Dermis microvascular lymphatic vessel endothelial cell (primary cell): Measurements from ENCODE around the gene DXO. TPM values are rescaled to one million over a fixed set of nuclear protein-coding genes. Genes with fewer than 3 reads are reported as not detected.
"Not testable (repeated sequence)": the region's sequence is repeated elsewhere in the genome, so short reads cannot be mapped to it uniquely, and the experiment has no call there.

Experiments
- DNase-seq, 2 donors: peaks; one replicate each; pipeline versions ENCODE4 v3.0.0 to v3.0.0-alpha.2; 2010; ENCODE audit warnings: low read depth in 2 of 2
- total RNA-seq: library from RNA; depleted of rRNA; stranded (reverse); fragments of >200 nt; gene quantifications from 2 replicates; pipeline ENCODE4 v1.2.1, GENCODE V29; 2014

DXO gene
- total RNA-seq, result 6.4 and 8.0 TPM in 2 replicates

- peak; percentile 98 to 99 for DNase-seq
These were observed at the start of gene DXO for GRCh38 chr6:31971993-31972708. Gene DXO, minus strand, starts transcription at chr6:31972138. Its CDS starts 463 bp downstream, at chr6:31971675.

- DNase-seq, result not testable (repeated sequence)
These were observed 42.6 kb upstream of the DXO start, which contains the start of gene C4B for GRCh38 chr6:32014547-32014946. Gene C4B, plus strand, starts transcription at chr6:32014795. Its CDS starts 51 bp downstream, at chr6:32014846.

GRCh38 chr6:32013738-32014137 lies 41.8 kb upstream of the DXO start:
- DNase-seq, result not testable (repeated sequence)

- DNase-seq, result not testable (repeated sequence)
These were observed 41.1 kb upstream of the DXO start for GRCh38 chr6:32012941-32013617.

- not testable (repeated sequence) for DNase-seq
These were observed 39.1 kb upstream of the DXO start for GRCh38 chr6:32010856-32011530.

GRCh38 chr6:32009537-32009936 lies 37.6 kb upstream of the DXO start:
- DNase-seq, result not testable (repeated sequence)

GRCh38 chr6:32008616-32009015 lies 36.7 kb upstream of the DXO start:
- DNase-seq, result not testable (repeated sequence)

- DNase-seq, result not testable (repeated sequence)
These were observed 36.1 kb upstream of the DXO start for GRCh38 chr6:32008037-32008436.

- not testable (repeated sequence) for DNase-seq
These were observed 35.1 kb upstream of the DXO start for GRCh38 chr6:32007086-32007485.

GRCh38 chr6:32005991-32006529 lies 34.1 kb upstream of the DXO start:
- DNase-seq, result not testable (repeated sequence)

- not testable (repeated sequence) for DNase-seq
These were observed 33.6 kb upstream of the DXO start for GRCh38 chr6:32005538-32005880.

GRCh38 chr6:32004864-32005537 lies 33.1 kb upstream of the DXO start:
- not testable (repeated sequence) for DNase-seq

- DNase-seq, result not testable (repeated sequence)
These were observed 32.5 kb upstream of the DXO start for GRCh38 chr6:32004393-32004792.

GRCh38 chr6:32003301-32003700 lies 31.4 kb upstream of the DXO start:
- DNase-seq, result not testable (repeated sequence)

- DNase-seq, result not testable (repeated sequence)
These were observed 30.8 kb upstream of the DXO start for GRCh38 chr6:32002546-32003268.

- not testable (repeated sequence) for DNase-seq
These were observed 24.4 kb upstream of the DXO start for GRCh38 chr6:31996385-31996784.

GRCh38 chr6:31994421-31994820 lies 22.5 kb upstream of the DXO start:
- DNase-seq, result not testable (repeated sequence)

GRCh38 chr6:31989363-31989762 lies 17.4 kb upstream of the DXO start:
- DNase-seq, result not testable (repeated sequence)

GRCh38 chr6:31981744-31982143 lies 9.8 kb upstream of the DXO start, which contains the start of gene C4A:
Gene C4A, plus strand, starts transcription at chr6:31982057. Its CDS starts 51 bp downstream, at chr6:31982108.
- DNase-seq, result not testable (repeated sequence)

- not testable (repeated sequence) for DNase-seq
These were observed 9.1 kb upstream of the DXO start for GRCh38 chr6:31980998-31981397.
